Mammary epithelial cell (primary cell): ENCODE measurements around the gene PSMB1.

Source experiments
- EZH2 ChIP-seq: IDR thresholded peaks from 2 replicates; pipeline ENCODE4 v1.6.1; 2012; ENCODE audit warnings: low read length, inconsistent platforms, borderline replicate concordance
- TF ChIP-seq, protein P1 (sequence below), 2 donors: IDR thresholded peaks in 1 of 2; conservative IDR thresholded peaks in 1 of 2; 2 replicates each; pipeline ENCODE4 v1.5.1; 2011 to 2012; ENCODE audit warnings: inconsistent platforms in 2 of 2, low read length in 2 of 2, mild to moderate bottlenecking in 2 of 2, control low read depth in 1 of 2, low read depth in 1 of 2; ENCODE audit not compliant: insufficient read depth in 1 of 2; ENCODE audit errors: extremely low read depth in 1 of 2

DNA sequence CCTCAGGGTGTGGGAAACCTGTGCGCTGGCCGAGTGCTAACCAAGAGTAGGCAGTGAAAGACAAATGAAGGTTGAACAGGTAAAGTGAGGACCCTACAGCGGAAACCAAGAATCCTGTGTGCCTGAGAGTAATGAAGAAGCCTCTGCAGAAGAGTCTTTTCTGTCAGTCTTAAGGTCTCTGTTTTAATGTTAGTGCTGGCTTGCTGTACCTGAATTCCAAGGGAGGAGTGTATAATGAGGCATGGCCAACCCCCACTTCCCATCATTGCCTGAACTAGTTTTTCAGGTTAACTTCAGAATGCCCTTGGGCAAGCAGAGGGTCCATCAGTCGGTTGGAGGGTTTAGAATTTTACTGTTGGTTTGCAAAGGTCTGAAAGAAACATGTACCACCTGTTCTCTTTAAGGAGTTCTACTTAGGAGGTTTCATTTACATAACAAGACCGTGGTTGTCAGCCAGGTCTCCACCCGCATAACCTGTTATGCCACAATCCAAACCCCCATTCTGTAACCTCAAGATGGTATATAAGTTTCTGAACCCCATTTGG is 31.9 kb upstream of the PSMB1 start:
- no peak for TF ChIP-seq EZH2
- TF ChIP-seq, protein P1, sequence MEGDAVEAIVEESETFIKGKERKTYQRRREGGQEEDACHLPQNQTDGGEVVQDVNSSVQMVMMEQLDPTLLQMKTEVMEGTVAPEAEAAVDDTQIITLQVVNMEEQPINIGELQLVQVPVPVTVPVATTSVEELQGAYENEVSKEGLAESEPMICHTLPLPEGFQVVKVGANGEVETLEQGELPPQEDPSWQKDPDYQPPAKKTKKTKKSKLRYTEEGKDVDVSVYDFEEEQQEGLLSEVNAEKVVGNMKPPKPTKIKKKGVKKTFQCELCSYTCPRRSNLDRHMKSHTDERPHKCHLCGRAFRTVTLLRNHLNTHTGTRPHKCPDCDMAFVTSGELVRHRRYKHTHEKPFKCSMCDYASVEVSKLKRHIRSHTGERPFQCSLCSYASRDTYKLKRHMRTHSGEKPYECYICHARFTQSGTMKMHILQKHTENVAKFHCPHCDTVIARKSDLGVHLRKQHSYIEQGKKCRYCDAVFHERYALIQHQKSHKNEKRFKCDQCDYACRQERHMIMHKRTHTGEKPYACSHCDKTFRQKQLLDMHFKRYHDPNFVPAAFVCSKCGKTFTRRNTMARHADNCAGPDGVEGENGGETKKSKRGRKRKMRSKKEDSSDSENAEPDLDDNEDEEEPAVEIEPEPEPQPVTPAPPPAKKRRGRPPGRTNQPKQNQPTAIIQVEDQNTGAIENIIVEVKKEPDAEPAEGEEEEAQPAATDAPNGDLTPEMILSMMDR (conservative IDR thresholded peaks at IDR 0.05 in 1 of 2, IDR thresholded peaks at IDR 0.05 in 1 of 2; ENCODE audit: extremely low read depth in 1 of 2, insufficient read depth in 1 of 2, low read depth in 1 of 2, low read length in 2 of 2): no peak
